ENCODE data around the gene KDM8.

The KDM8 gene

GRCh38 chr16:27265982-27266381, 62.7 kb downstream of the KDM8 start:
- Histone ChIP-seq H2AFZ (ENCODE audit: low read depth) (no peak overlapping the region), H3K9ac (no peak overlapping the region), H3K27ac (no peak overlapping the region), H3K27me3 (ENCODE audit: insufficient read depth, low read depth) (no peaks in the 10 kb centered on the region), H3K79me2 (ENCODE audit: insufficient read depth, low read depth) (no peaks in the 10 kb centered on the region), H3K4me3 (IDR thresholded peaks at IDR 0.05; ENCODE audit: insufficient read depth, low read depth, low read length) (no peak overlapping the region), H4K20me1 (ENCODE audit: insufficient read depth) (no peaks in the 10 kb centered on the region), H3K4me1 (ENCODE audit: low read depth, poor library complexity, severe bottlenecking) (peaks cover 14% of the 10 kb centered on the region), H3K4me2 (no peak overlapping the region), H3K36me3 (ENCODE audit: insufficient read depth) (no peaks in the 10 kb centered on the region)
- TF ChIP-seq CTCF (conservative IDR thresholded peaks at IDR 0.05; ENCODE audit: low read depth, low read length), result no peak

- no peaks in the 10 kb centered on the region for H3K36me3 ChIP-seq (ENCODE audit: insufficient read depth)
- H4K20me1 ChIP-seq (ENCODE audit: insufficient read depth), result no peaks in the 10 kb centered on the region
- peaks cover 14% of the 10 kb centered on the region for H3K4me1 ChIP-seq (ENCODE audit: low read depth, poor library complexity, severe bottlenecking)
- no peak overlapping the region for H2AFZ ChIP-seq (ENCODE audit: low read depth)
- H3K9ac ChIP-seq, result no peak overlapping the region
- no peaks in the 10 kb centered on the region for H3K27me3 ChIP-seq (ENCODE audit: insufficient read depth, low read depth)
- no peak overlapping the region for H3K4me2 ChIP-seq
- TF ChIP-seq CTCF (conservative IDR thresholded peaks at IDR 0.05; ENCODE audit: low read depth, low read length), result no peak
- no peaks in the 10 kb centered on the region for H3K79me2 ChIP-seq (ENCODE audit: insufficient read depth, low read depth)
- no peak overlapping the region for H3K4me3 ChIP-seq (IDR thresholded peaks at IDR 0.05; ENCODE audit: insufficient read depth, low read depth, low read length)
- no peak overlapping the region for H3K27ac ChIP-seq
Measured at GRCh38 chr16:27267037-27267677, 63.8 kb downstream of the KDM8 start.

DNA sequence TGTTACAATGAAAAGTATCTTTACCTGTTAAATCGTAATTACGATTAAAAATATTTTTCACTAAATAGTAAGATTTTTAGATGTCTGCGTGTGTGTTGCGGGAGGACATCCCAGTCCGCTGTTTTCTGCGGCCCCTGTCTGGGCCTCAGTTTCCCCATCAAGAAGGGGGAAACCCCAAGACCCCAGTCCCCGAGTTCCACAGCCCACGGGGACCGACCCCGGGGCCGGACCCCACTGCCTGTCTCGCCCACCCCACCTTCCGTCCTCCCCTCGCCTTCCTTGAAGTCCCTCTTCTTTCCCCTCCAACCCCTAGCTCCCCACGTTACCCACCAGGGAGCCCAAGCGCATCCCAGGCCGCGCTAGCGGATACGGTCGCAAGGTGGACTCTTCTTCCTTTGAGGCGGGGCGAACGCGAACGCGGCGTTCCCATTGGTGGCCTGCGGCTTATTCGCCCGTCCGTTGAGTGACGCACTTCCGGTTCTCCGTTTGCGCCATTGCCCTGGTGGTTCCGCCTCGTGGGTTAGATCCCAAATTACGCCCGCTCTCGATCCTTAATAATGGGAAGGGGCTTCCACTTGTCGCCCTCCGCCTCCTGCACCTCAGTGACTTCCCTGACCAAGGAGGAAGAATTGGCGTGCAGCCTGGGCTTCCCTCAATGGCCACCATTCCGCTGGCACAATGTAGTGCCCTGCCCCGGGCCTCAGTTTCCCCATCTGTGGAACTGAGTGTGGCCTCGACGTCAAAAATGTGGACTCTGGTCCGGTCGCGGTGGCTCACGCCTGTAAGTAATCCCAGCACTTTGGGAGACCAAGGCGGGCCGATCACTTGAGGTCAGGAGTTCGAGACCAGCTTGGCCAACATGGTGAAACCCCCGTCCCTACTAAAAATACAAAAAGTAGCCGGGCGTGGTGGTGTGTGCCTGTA, 65.3 kb downstream of the KDM8 start, which contains the start of gene NSMCE1:
TSS of gene NSMCE1 (minus strand) at position 397 of the 924 bp plus-strand sequence. CDS start 11,202 bp downstream, outside the sequence.
- H3K4me1 ChIP-seq (ENCODE audit: low read depth, poor library complexity, severe bottlenecking), result no peaks in the 10 kb centered on the region
- no peak for TF ChIP-seq CTCF (conservative IDR thresholded peaks at IDR 0.05; ENCODE audit: low read depth, low read length)
- H3K9ac ChIP-seq, result peak within 1 kb of the TSS; percentile 75
- H3K4me2 ChIP-seq, result peak within 1 kb of the TSS; percentile 68
- peak within 1 kb of the TSS; percentile 43 for H3K27ac ChIP-seq
- no peaks in the 10 kb centered on the region for H3K79me2 ChIP-seq (ENCODE audit: insufficient read depth, low read depth)
- peak within 1 kb of the TSS; percentile 74 for H3K4me3 ChIP-seq (IDR thresholded peaks at IDR 0.05; ENCODE audit: insufficient read depth, low read depth, low read length)
- H2AFZ ChIP-seq (ENCODE audit: low read depth), result peak within 1 kb of the TSS; percentile 86
- H4K20me1 ChIP-seq (ENCODE audit: insufficient read depth), result no peaks in the 10 kb centered on the region
- no peaks in the 10 kb centered on the region for H3K36me3 ChIP-seq (ENCODE audit: insufficient read depth)
- no peaks in the 10 kb centered on the region for H3K27me3 ChIP-seq (ENCODE audit: insufficient read depth, low read depth)

- no peak overlapping the region for H3K27ac ChIP-seq
- no peaks in the 10 kb centered on the region for H3K4me1 ChIP-seq (ENCODE audit: low read depth, poor library complexity, severe bottlenecking)
- TF ChIP-seq CTCF (conservative IDR thresholded peaks at IDR 0.05; ENCODE audit: low read depth, low read length), result no peak
- peak overlapping the region; percentile 54 for H3K4me3 ChIP-seq (IDR thresholded peaks at IDR 0.05; ENCODE audit: insufficient read depth, low read depth, low read length)
- H4K20me1 ChIP-seq (ENCODE audit: insufficient read depth), result no peaks in the 10 kb centered on the region
- no peaks in the 10 kb centered on the region for H3K36me3 ChIP-seq (ENCODE audit: insufficient read depth)
- peak overlapping the region; percentile 68 for H3K4me2 ChIP-seq
- no peaks in the 10 kb centered on the region for H3K79me2 ChIP-seq (ENCODE audit: insufficient read depth, low read depth)
- H3K27me3 ChIP-seq (ENCODE audit: insufficient read depth, low read depth), result no peaks in the 10 kb centered on the region
- peak overlapping the region; percentile 86 for H2AFZ ChIP-seq (ENCODE audit: low read depth)
- peak overlapping the region; percentile 75 for H3K9ac ChIP-seq
Measured at GRCh38 chr16:27269300-27270150, 66.2 kb downstream of the KDM8 start.

All from KMS-11 (cell line).